Tibial nerve (tissue), 4 donors: ENCODE results near the gene ARSB. TPM values are rescaled to one million over a fixed set of nuclear protein-coding genes. Genes with fewer than 3 reads are reported as not detected.

Experiments
- DNase-seq, 2 donors: peaks; one replicate each; pipeline ENCODE4 v3.0.0-alpha.2; 2019; ENCODE audit warnings: low spot score in 2 of 2
- H3K27ac ChIP-seq, 4 donors: fragments of 200-600 bp; sonication (generic) in 3 of 4; one replicate each; pipeline ENCODE4 v1.5.1; 2017 to 2019; ENCODE audit warnings: mild to moderate bottlenecking in 1 of 4
- H3K27me3 ChIP-seq, 2 donors: fragments of 200-600 bp; sonication (generic) in 1 of 2; one replicate each; pipeline versions ENCODE4 v1.5.1 to v1.6.0; 2017 to 2019
- H3K36me3 ChIP-seq, 3 donors: fragments of 200-600 bp; sonication (generic); one replicate each; pipeline ENCODE4 v1.5.1; 2018 to 2019
- H3K4me1 ChIP-seq, 4 donors: fragments of 200-600 bp; sonication (generic) in 3 of 4; one replicate each; pipeline ENCODE4 v1.5.1; 2017 to 2019
- H3K4me3 ChIP-seq, 4 donors: fragments of 200-600 bp; sonication (generic) in 3 of 4; one replicate each; pipeline ENCODE4 v1.5.1; 2017 to 2019; ENCODE audit warnings: mild to moderate bottlenecking in 1 of 4, moderate library complexity in 1 of 4
- H3K9me3 ChIP-seq, 4 donors: fragments of 200-600 bp; sonication (generic) in 3 of 4; one replicate each; pipeline ENCODE4 v1.5.1; 2017 to 2019
- EP300 ChIP-seq, 2 donors: sonication (generic); formaldehyde crosslinking; IDR thresholded peaks; one replicate each; pipeline ENCODE4 v1.6.1; 2017; ENCODE audit warnings: antibody characterized with exemption in 2 of 2, mild to moderate bottlenecking in 1 of 2
- POLR2A ChIP-seq, 2 donors: fragments of 450-650 bp; IDR thresholded peaks; one replicate each; pipeline ENCODE4 v1.6.1; 2017; ENCODE audit warnings: antibody characterized with exemption in 2 of 2, mild to moderate bottlenecking in 2 of 2, moderate library complexity in 2 of 2
- WGBS, 2 donors: methylation state at CpG; one replicate each; pipeline ENCODE4 v1.1.5; 2018; 5-methylcytosine and 5-hydroxymethylcytosine counted together
- total RNA-seq, 4 donors: library from RNA; depleted of rRNA; stranded (reverse); fragments of >200 nt; gene quantifications; one replicate each; pipeline ENCODE4 v1.1.0, GENCODE V29; 2016
- TF ChIP-seq, protein P1 (sequence below), 5 experiments: fragments of 200-600 bp in 3 of 5; fragments of 450-650 bp in 2 of 5; sonication (generic) in 3 of 5; IDR thresholded peaks; one replicate each; pipeline ENCODE4 v1.5.1; 2016 to 2019; ENCODE audit warnings: antibody characterized with exemption in 5 of 5, mild to moderate bottlenecking in 3 of 5, moderate library complexity in 2 of 5

Gene ARSB
- total RNA-seq, 4 donors from 2014 or later, result 8.3 to 19.8 (median 15.5) TPM

DNA sequence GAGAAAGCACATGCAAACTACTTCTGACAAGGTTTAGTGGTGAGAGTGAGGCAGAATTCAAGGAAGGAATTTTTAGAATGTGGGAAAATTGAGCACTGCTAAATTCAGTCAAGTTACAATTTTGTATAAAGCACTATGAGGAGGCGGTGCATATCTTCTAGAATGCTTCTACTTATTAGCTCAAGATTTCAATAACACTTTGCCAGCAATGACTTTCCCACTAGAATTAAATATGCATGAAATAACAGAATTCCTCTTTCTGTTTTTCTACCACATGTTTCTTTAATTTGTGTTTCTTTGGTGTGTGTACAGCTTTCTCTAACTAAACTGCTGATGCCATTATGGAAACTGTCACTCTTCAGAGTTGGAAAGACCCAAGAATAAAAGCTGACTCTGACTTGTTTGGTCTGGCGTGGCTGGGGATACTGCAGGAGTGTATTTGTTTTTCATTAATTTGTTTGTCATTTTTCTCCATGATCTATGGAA, 163.5 kb downstream of the ARSB start:
- Histone ChIP-seq H3K4me3 (no peak overlapping the region), H3K9me3 (no peaks in the 10 kb centered on the region), H3K27me3 (no peaks in the 10 kb centered on the region), H3K4me1 (peaks cover 0 to 19% (median 6%) of the 10 kb centered on the region in 4 donors), H3K36me3 (no peaks in the 10 kb centered on the region), H3K27ac (no peak overlapping the region)
- TF ChIP-seq POLR2A (IDR thresholded peaks at IDR 0.05), result no peak
- TF ChIP-seq, protein P1, sequence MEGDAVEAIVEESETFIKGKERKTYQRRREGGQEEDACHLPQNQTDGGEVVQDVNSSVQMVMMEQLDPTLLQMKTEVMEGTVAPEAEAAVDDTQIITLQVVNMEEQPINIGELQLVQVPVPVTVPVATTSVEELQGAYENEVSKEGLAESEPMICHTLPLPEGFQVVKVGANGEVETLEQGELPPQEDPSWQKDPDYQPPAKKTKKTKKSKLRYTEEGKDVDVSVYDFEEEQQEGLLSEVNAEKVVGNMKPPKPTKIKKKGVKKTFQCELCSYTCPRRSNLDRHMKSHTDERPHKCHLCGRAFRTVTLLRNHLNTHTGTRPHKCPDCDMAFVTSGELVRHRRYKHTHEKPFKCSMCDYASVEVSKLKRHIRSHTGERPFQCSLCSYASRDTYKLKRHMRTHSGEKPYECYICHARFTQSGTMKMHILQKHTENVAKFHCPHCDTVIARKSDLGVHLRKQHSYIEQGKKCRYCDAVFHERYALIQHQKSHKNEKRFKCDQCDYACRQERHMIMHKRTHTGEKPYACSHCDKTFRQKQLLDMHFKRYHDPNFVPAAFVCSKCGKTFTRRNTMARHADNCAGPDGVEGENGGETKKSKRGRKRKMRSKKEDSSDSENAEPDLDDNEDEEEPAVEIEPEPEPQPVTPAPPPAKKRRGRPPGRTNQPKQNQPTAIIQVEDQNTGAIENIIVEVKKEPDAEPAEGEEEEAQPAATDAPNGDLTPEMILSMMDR (IDR thresholded peaks at IDR 0.05), result no peak
- no peak for TF ChIP-seq EP300 (IDR thresholded peaks at IDR 0.05)
- 75 to 88% methylated on average over 2 of the region's 2 CpGs for WGBS, 2 donors
- DNase-seq, result no peak

DNA sequence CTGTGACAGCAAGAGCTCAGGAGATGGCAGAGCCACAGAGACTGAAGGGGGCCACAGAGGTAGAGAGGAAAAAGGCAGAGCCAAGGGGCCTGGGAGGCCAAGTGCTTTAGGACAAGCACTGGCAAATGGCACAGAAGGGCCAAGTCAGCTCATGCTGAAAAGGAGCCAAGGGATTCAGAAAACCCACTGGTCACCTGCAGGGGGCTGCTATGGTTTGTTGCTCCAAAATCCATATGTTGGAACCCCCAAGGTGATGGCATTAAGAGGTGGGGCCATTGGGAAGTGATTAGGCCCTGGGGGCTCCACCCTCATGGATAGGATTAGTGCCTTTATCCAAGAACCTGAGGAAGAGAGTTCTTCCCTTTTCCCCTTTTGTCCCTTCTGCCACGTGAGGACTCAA, 165.4 kb downstream of the ARSB start:
- Histone ChIP-seq H3K27ac (no peak overlapping the region), H3K4me1 (peaks cover 0 to 10% (median 4%) of the 10 kb centered on the region in 4 donors), H3K9me3 (no peaks in the 10 kb centered on the region), H3K36me3 (peaks cover 0 to 7% (median 0%) of the 10 kb centered on the region in 3 donors), H3K27me3 (no peaks in the 10 kb centered on the region), H3K4me3 (no peak overlapping the region)
- DNase-seq, result no peak
- TF ChIP-seq POLR2A (IDR thresholded peaks at IDR 0.05), result no peak
- TF ChIP-seq, protein P1 (IDR thresholded peaks at IDR 0.05), result no peak
- TF ChIP-seq EP300 (IDR thresholded peaks at IDR 0.05), result no peak
- WGBS, 2 donors, result 94 to 100% methylated on average over 1 of the region's 1 CpG

DNA sequence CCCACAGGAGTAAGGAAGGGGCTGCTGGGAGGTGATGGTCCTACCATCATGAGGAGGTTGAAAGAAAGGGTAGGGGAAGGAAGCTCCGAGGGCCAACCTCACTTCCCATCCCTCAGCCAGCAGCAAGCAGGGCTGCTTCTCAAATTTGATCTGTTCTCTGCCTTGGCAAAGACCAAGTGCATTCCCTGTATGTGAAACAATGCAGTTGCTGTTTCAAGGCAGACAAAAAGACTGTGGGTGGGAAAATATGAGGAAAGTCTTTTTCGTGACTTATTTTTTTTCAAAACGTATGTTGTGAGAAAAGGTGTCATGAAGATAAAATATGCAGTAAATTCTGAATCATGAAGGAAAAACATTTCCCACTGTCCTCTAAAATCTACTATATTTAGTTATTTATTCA, 165.9 kb downstream of the ARSB start:
- TF ChIP-seq EP300 (IDR thresholded peaks at IDR 0.05) (no peak), POLR2A (IDR thresholded peaks at IDR 0.05) (no peak)
- TF ChIP-seq, protein P1 (IDR thresholded peaks at IDR 0.05), result no peak
- Histone ChIP-seq H3K9me3 (no peaks in the 10 kb centered on the region), H3K4me1 (peaks cover 0 to 7% (median 3%) of the 10 kb centered on the region in 4 donors), H3K36me3 (peaks cover 0 to 7% (median 0%) of the 10 kb centered on the region in 3 donors), H3K4me3 (no peak overlapping the region), H3K27me3 (no peaks in the 10 kb centered on the region), H3K27ac (peak overlapping the region in 1 of 4 donors; percentile 13)
- DNase-seq, result no peak
- WGBS, 2 donors, result 40 to 50% methylated on average over 3 of the region's 3 CpGs

DNA sequence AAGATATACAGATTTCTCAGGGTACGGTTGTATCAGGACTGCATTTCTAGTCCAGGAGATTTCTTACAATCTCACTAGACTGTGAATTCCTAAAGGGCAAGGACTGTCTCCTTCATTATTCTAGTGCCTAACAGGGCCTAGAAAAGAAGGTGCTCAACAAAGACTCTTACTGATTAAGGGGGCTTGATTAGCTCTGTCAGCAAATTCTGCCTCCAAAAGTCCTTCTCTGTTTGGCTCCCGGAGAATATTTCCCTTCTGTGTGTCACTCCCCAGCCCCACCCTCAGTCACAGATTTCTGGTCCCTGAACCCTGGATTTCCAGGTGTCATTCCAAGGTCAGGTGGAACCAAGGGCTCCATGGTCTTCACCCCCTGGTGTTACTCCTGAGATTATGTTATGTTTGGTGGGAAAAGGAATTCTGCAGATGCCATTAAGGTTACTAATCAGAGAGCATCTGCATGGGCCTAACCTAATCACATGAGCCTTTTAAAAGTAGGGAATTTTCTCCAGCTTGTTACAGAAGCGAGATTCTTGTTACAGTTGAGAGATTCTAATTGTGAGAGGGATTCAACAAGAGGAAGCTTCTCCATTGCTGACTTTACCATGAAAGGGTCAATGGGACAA, 168.9 kb downstream of the ARSB start:
- WGBS, 2 donors, result 93 to 94% methylated on average over 3 of the region's 3 CpGs
- TF ChIP-seq POLR2A (IDR thresholded peaks at IDR 0.05) (no peak), EP300 (IDR thresholded peaks at IDR 0.05) (no peak)
- TF ChIP-seq, protein P1 (IDR thresholded peaks at IDR 0.05), result no peak
- Histone ChIP-seq H3K4me3 (no peak overlapping the region), H3K9me3 (no peaks in the 10 kb centered on the region), H3K4me1 (peaks cover 0 to 7% (median 3%) of the 10 kb centered on the region in 4 donors), H3K27ac (no peak overlapping the region), H3K27me3 (no peaks in the 10 kb centered on the region), H3K36me3 (peaks cover 0 to 7% (median 0%) of the 10 kb centered on the region in 3 donors)
- DNase-seq, result no peak

DNA sequence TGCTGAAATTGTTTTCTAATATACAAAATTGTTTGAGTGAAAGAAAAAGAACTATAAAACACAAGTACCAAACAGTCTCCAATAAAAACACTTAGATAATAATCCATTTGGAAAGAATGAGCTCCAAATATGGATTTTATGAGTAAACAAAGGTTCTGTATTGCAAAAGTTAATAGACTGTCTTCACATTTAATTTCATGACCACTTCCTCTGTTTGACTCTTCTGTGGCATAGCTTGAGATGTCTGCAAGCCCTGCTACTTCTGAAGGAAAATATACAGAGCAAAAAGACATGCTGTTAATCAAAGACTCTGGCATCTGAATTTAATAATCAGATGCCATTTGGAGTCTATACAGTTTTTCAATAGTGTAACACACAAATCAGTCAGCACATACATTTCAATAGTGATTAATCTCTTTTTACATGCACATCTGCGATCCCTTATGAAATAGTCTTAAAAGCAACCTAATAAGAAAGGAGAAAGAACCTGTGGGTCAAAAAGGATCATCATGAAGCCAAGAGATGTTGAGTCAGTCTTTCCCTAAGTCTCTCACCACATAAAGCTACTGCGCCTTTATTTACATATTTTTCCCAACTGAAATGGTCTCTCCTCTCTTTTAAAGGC, 171.1 kb downstream of the ARSB start:
- WGBS, 2 donors, result 86 to 91% methylated on average over 2 of the region's 2 CpGs
- Histone ChIP-seq H3K9me3 (no peaks in the 10 kb centered on the region), H3K27ac (no peak overlapping the region), H3K36me3 (peaks cover 0 to 7% (median 0%) of the 10 kb centered on the region in 3 donors), H3K4me3 (no peak overlapping the region), H3K4me1 (peaks cover 0 to 4% (median 2%) of the 10 kb centered on the region in 4 donors), H3K27me3 (no peaks in the 10 kb centered on the region)
- TF ChIP-seq, protein P1 (IDR thresholded peaks at IDR 0.05), result no peak
- TF ChIP-seq POLR2A (IDR thresholded peaks at IDR 0.05), result no peak
- TF ChIP-seq EP300 (IDR thresholded peaks at IDR 0.05), result no peak
- no peak for DNase-seq
